HFFc6 (cell line): ENCODE results near the gene ADK. TPM values are rescaled to one million over a fixed set of nuclear protein-coding genes. Genes with fewer than 3 reads are reported as not detected.

ENCODE experiments used
- DNase-seq: peaks from one replicate; pipeline ENCODE4 v3.0.0-alpha.2; 2018
- H3K27ac Mint-ChIP-seq: 2 replicates; pipeline ENCODE4 v1.8.0; 2020; ENCODE audit warnings: mild to moderate bottlenecking, mixed read lengths
- H3K27me3 Mint-ChIP-seq: 2 replicates; pipeline ENCODE4 v1.8.0; 2021; ENCODE audit warnings: mild to moderate bottlenecking, moderate library complexity, mixed read lengths; ENCODE audit not compliant: insufficient read depth
- H3K36me3 Mint-ChIP-seq: 2 replicates; pipeline ENCODE4 v1.8.0; 2021; ENCODE audit warnings: low read depth, mixed read lengths
- H3K4me1 Mint-ChIP-seq: 2 replicates; pipeline ENCODE4 v1.8.0; 2020; ENCODE audit warnings: low read depth, mixed read lengths
- H3K4me3 Mint-ChIP-seq: 2 replicates; pipeline ENCODE4 v1.8.0; 2020; ENCODE audit warnings: mild to moderate bottlenecking, moderate library complexity, mixed read lengths
- H3K9me3 Mint-ChIP-seq: 2 replicates; pipeline ENCODE4 v1.8.0; 2020; ENCODE audit warnings: mild to moderate bottlenecking, mixed read lengths
- CTCF ChIP-seq: fragments of 200-600 bp; sonication (generic); IDR thresholded peaks from 2 replicates; pipeline ENCODE4 v1.5.0; 2021; ENCODE audit warnings: antibody characterized with exemption, mild to moderate bottlenecking
- total RNA-seq, 6 experiments: library from RNA; stranded (reverse); fragmentation: NEBNext Ultra II Directional; extraction: Animal tissue kit (Norgen Biotek cat#: 25700); gene quantifications; 2 replicates in 1 of 6; 3 replicates in 5 of 6; pipeline ENCODE4 v1.2.3, GENCODE V29; 2021

ADK gene
- total RNA-seq, 6 experiments from 2014 or later, result 74.1 to 97.6 (median 86.0) TPM

DNA sequence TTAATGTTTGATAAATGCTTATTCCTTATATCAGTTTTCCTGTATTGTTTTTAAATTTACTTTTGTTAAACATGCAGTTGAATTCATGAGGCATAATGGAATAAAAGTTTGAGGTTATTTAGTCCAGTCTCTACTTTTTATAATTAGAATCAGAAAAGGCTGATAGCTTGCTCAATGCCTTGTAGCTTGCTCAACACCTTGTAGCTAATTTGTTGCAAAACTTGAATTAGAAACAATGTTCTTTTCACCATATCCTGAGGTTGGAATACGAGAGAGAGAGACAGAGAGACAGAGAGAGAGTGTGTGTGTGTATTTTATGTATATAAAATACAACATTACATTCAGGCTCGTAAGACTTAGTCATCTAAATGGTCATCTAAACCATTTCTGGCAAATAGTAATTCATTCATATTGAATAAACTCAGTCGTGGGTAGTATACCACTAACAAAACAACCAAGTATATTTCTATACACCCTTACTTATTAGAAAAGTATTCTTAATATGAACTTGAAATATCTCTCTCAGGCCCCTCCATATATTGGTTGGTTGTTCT lies 243.5 kb downstream of the ADK start:
- no peak for TF ChIP-seq CTCF
- Mint-ChIP-seq H3K27ac (no peak overlapping the region), H3K36me3 (no peaks in the 10 kb centered on the region), H3K9me3 (no peaks in the 10 kb centered on the region), H3K4me3 (no peak overlapping the region), H3K27me3 (no peaks in the 10 kb centered on the region; the same call in 1 of the 2 replicates), H3K4me1 (peaks cover 17% of the 10 kb centered on the region)
- no peak for DNase-seq

DNA sequence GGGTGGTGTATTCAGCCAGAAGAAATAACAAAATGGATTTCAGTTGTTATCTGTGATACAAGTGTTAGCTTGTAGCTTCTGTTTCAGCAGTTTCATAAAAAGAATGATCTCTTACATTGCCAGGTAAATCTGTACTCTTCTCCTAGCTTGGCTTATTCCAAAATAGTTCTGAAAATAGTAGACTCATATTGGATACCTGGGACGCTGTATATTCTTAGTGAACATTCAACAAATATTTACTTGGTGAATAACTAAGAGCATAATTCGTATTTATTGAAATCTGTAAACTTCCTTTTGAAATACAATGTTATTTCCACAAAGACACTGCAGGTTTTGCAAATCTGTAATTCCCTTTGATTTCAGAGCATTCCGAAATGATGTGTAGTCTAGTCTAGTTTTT lies 249.2 kb downstream of the ADK start:
- no peak for TF ChIP-seq CTCF
- no peak overlapping the region for H3K4me3 Mint-ChIP-seq
- H3K27ac Mint-ChIP-seq, result no peak overlapping the region
- H3K4me1 Mint-ChIP-seq, result no peaks in the 10 kb centered on the region
- H3K27me3 Mint-ChIP-seq, result no peaks in the 10 kb centered on the region; the same call in 1 of the 2 replicates
- no peak for DNase-seq
- H3K9me3 Mint-ChIP-seq, result no peaks in the 10 kb centered on the region
- peaks cover 15% of the 10 kb centered on the region for H3K36me3 Mint-ChIP-seq

GRCh38 chr10:74406006-74406405 lies 255.0 kb downstream of the ADK start:
- no peaks in the 10 kb centered on the region for H3K4me1 Mint-ChIP-seq
- no peak overlapping the region for H3K4me3 Mint-ChIP-seq
- no peaks in the 10 kb centered on the region; the same call in 1 of the 2 replicates for H3K27me3 Mint-ChIP-seq
- DNase-seq, result no peak
- H3K27ac Mint-ChIP-seq, result no peak overlapping the region
- H3K9me3 Mint-ChIP-seq, result no peaks in the 10 kb centered on the region
- peaks cover 31% of the 10 kb centered on the region for H3K36me3 Mint-ChIP-seq
- no peak for TF ChIP-seq CTCF

GRCh38 chr10:74415146-74415839 lies 264.3 kb downstream of the ADK start:
- Mint-ChIP-seq H3K27ac (no peak overlapping the region), H3K27me3 (no peaks in the 10 kb centered on the region), H3K4me1 (peaks cover 22% of the 10 kb centered on the region), H3K4me3 (no peak overlapping the region), H3K36me3 (peaks cover 16% of the 10 kb centered on the region), H3K9me3 (no peaks in the 10 kb centered on the region; the same call in 1 of the 2 replicates)
- TF ChIP-seq CTCF, result no peak
- DNase-seq, result no peak

DNA sequence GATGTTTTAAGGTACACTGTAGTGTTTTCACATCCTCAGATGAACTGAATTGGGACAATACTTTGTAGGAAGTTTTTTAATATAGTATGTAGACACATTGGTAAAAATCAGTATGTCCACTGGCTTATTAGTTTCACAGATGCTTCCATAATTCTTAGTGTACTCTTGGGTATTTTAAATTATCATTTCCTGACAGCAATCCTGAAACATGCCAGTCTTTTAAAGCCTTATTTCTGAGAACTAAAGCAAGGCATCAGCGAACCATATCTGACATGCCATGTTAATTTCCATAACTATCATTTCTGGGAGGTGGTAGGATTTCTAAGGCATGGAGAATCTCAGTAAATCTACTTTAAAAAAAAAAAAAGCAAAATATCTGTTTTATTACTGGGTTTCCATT lies 266.4 kb downstream of the ADK start:
- no peak for TF ChIP-seq CTCF
- Mint-ChIP-seq H3K4me3 (no peak overlapping the region), H3K9me3 (no peaks in the 10 kb centered on the region; the same call in 1 of the 2 replicates), H3K27me3 (no peaks in the 10 kb centered on the region), H3K4me1 (peaks cover 22% of the 10 kb centered on the region), H3K36me3 (peaks cover 6% of the 10 kb centered on the region), H3K27ac (no peak overlapping the region)
- DNase-seq, result no peak
